GM21576 (cell line): ENCODE data around the gene GAB1.

ENCODE experiments used
- ATAC-seq: cut with Tn5 transposase; IDR thresholded peaks from one replicate; pipeline ENCODE4 v1.9.1; 2021; ENCODE audit warnings: mild to moderate bottlenecking, moderate library complexity; ENCODE audit not compliant: unreplicated experiment

Gene GAB1

DNA sequence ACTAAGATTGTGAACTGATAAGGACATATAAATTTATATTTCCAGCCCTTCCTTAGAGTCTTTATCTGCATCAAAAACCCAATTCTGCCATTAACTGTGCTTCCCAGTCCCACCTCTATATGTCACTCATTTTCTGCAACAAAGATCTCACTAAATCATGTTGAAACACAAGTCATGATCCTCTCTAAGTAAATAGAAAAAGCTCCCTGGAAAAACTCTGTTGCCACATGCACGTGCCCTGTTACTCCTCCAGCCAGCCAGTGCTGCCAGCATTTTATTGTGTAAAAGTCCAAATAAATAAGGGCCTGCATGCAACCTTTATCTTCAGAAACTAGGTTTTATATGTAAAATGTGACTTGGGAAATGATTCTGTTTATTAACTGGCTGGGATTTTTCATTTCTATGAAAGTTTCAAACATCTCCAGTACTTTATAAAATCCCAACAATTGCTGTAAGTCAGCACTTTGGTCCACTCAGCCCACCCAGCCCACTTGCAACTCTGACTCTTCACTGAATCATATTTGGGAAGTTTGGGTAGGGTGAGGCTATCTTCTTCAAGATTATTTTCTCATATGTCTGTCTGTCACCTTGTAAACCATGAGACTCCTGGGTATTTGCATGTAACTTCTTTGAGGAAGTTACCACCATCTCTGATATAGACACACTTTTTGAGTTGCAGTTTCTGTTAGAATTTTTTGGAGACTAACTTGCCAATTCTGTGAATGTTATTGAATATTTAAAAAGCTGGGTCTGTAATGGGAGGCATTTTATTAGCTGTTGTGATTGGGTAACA is 136.9 kb downstream of the GAB1 start:
- ATAC-seq, result peak; percentile 70

DNA sequence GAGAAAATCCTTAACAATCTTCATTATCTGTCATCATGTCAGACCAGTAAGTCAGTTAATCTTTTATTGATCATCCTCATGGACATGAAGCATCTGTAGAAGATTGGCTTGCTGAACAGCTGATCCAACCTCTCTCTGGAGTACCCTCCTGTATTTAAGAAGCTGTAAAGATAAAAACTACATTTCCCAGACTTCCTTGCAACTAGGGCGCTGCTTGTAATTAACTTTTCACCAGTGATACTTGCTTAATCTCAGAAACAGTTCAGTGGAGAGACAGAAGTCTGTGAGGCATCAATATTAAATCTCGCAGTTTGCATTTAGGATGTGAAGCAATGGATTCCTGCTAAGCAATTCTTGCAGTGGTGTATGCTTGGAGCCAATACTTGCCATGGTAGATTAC is 140.8 kb downstream of the GAB1 start:
- no peak for ATAC-seq

DNA sequence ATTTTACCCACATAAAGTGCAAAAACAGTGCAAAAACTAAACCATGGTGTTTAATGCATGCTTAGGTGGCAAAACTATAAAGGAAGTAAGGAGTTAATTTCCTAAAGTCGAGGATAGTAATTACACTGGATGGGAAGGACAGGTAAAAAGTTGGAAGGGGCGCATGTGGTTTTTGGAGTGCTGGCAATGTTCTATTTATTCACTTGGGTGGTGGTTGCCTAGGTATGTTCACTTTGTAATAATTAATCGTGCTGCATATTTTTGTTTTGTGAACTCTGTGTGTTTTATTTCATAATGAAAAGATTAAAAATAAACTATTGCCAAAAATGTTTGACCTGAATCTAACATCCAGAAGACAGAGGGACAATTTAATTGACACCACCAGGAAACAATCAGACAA is 144.7 kb downstream of the GAB1 start:
- ATAC-seq, result no peak

DNA sequence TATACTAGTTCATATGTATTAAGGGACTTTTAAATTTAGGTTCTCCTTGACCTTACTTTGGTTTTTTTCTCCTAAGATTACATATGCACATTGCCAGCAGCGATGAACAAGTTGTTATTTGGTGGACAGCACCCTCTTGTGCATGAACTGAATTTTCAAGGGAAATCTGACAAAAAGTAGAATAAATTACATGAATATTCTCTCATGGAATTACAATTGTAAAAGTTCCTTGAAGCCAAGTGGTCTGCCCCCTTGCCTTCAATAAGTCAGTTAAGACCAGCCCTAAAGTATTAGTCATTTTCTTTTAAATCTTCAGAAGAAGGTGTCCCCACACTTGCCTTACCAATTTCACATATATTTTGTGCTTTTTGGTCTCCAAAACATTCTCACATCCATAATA is 146.2 kb downstream of the GAB1 start:
- ATAC-seq, result no peak

DNA sequence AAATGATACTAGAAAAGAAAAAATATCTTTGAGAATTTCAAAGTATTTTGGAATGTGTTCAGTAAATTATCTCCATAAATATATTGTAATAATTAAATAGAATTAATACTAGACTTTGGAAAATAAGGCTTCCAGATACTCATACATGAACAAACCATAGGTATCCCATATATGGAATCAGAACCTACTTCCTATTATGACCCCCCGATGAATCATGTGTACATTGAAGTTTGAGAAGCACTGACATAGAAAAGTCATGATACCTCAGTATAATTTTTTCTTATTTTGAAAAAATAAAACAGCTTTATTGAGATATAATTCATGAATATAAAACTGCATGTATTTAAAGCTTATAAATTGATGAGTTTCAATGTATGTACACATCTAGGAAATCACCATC is 149.6 kb downstream of the GAB1 start:
- no peak for ATAC-seq

DNA sequence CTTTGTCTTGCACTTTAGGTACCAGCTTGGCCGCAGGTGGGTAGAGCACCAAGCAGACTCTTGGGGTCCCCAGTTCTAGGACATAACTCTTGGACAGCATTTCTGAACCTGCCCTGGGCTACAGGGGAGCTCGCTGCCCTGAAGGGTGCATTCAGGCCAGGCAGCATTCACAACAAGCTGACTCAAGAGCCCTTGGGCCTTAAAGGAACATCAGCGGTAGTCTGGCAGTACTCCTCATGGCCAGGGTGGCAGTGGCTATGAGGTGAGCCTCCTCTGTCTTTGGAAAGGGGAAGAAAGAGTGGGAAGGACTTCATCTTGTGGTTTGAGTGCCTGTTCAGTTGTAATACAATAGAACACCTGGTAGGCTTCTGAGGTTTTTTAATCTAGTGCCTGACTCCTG is 152.0 kb downstream of the GAB1 start:
- no peak for ATAC-seq

DNA sequence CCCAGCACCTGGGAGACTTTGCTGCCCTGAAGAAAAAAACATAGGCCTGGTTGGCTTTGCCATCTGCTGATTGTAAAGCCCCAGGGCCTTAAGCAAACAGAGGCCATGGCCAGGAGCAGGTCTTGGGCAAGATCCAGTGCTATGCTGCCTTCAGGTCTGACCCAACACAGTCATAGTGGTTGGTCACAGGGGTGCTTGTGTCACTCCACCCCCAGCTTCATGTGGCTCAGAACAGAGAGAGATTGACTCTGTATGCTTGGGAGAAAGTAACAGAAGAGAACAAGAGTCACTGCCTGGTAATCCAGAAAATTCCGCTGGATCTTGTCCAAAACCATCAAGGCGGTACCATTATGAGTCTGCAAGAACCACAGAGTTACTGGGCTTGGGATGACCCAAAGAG is 152.4 kb downstream of the GAB1 start:
- no peak for ATAC-seq

DNA sequence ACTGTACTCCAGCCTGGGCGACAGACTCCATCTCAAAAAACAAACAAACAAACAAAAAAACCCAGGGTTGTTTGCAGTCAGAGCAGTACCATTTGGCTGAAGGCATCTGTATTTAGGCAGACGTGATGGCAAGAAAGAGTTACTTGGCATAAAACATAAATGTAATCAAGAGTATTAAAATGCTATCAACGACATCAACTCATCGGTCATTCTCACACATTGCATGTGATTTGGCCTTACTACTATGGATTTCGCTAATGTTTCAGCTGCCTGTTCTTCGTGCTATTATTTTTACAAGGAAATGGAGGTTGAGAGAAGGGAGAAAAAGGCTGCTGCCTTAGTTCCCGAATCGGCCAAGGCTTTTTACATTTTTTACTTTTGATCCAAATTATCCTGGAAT is 161.3 kb downstream of the GAB1 start:
- ATAC-seq, result no peak

DNA sequence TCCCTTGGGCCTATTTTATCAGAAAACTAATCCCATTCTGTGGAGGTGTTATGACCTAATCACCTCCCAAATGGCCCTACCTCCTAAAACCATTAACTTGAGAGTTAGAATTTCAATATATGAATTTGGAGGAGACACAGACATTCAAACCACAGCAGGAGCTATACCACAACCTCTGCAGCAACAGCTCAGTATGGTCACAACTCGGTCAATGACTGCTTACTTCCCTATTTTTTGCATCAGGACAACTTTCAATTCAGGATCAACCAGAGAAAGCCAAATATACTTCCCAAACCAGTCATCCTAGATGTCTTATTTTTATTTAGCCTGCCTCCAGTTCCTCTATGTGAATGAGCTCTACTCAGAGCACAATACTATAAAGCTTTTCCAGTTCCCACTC is 165.6 kb downstream of the GAB1 start:
- ATAC-seq, result no peak

DNA sequence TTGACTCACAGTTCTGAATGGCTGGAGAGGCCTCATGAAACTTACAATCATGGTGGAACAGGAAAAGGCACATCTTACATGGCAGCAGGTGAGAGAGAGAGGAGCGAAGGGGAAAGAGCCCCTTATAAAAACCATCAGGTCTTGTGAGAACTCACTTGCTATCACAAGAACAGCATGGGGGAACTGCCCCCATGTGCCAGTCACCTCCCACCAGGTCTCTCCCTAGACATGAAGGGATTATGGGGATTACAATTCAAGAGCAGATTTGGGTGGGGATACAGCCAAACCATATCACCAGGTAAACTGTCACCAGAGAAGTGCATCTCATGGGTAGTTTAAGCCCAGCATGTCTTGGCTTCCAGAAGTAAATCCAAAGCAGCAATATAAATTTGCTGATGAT is 169.4 kb downstream of the GAB1 start:
- ATAC-seq, result no peak

DNA sequence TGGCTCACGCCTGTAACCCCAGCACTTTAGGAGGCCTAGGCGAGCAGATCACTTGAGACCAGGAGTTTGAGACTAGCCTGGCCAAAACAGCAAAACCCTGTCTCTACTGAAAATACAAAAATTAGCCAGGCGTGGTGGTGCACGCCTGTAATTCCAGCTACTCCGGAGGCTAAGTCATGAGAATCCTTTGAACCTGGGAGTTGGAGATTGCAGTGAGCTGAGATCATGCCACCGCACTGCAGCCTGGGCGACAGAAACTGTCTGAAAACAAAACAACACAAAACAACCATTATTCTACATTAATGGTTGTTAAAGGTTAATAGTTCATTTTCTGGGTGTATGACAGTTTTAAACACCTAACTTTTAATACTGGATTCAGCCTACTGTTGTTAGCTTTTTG is 175.2 kb downstream of the GAB1 start:
- no peak for ATAC-seq

DNA sequence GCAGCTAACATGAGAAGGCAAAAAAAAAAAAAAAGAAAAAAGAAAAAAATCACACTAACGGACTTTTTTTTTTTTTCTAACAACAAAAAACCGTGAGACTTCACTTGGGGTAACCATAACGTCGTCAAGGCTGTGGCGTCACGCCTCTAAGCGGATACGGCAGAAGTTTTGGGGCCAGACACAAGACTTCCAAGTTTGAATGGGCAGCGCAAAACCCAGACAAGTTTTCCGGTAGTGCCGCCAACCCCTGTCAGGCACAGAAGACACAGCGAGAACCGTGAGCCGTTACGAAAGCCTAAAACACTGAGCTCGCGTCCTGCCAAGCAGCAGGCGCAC is 176.3 kb downstream of the GAB1 start:
- ATAC-seq, result no peak

DNA sequence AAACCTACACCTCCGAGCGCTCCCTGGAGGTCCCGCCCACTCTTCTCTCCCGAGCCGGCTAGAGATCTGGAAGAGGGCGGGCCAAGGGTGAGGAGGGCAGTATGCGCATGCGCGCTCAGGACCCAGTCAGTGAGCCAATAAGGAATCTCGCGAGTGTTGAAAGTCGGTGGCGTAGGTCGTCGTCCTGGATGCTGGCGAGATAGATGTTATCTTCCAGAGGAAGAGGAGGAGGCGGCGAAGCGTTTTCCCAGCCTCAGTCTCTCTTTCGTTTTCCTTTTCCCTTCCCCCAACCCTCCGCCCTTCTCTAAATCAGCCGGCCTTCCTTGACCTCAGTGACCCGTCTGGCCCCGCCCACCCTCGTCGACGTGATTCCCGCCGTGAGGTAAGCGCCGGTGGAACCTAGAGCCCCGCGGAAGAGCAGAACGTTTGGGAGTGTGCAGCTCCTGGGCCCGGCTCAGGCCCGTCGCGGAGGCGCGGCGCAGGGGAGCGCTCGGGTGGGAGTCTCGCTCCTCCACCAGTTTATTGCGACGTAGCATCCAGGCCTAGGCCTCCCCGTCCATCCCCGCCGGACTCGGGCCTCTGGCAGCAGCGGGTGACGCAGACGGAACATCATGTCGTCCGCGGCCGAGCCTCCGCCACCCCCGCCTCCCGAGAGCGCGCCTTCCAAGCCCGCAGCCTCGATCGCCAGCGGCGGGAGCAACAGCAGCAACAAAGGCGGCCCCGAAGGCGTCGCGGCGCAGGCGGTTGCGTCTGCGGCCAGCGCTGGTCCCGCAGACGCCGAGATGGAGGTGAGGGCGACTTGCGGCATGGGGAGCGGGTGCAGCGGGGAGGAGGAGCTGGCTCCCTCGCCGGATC is 176.9 kb downstream of the GAB1 start, which contains the start of gene SMARCA5:
Gene SMARCA5, plus strand, starts transcription at position 389 of the 855 bp plus-strand sequence. Its CDS starts 223 bp downstream, at position 612.
- peak; percentile 88 for ATAC-seq

DNA sequence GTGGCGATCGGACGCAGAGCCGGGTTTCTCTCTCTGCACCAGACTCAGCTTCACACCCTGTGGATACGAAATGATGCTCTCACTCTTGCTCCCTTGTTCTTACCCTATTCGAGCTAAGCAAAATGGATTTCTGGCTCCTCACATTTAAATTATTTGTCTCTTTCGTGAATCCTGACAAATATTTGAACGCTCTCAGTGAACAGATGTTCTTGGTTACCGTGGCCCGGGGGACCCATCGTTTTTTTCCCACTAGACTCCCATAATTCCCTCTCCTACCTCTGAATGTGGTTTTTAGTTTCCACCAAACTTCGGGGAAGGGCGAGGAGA is 177.5 kb downstream of the GAB1 start:
- ATAC-seq, result no peak

DNA sequence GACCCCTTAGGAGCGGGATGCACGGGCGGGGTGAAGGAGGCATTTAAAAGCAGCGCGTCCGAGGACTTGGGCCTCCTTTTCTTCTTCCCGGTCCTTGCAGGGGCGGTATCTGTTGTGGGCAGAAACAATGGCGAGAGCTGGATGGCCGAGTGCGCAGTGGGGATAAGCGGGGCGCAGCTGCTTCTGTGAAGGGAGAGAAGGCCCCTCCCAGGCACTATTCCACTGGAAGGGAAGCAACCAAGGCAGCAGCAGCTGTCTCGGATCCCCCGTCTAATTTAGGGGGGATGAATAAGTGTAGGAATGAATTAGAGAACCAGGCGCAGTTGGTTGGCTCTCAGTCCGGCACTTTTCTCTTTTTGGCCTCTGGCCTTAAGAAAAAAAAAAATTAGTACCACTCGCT is 177.8 kb downstream of the GAB1 start:
- no peak for ATAC-seq

DNA sequence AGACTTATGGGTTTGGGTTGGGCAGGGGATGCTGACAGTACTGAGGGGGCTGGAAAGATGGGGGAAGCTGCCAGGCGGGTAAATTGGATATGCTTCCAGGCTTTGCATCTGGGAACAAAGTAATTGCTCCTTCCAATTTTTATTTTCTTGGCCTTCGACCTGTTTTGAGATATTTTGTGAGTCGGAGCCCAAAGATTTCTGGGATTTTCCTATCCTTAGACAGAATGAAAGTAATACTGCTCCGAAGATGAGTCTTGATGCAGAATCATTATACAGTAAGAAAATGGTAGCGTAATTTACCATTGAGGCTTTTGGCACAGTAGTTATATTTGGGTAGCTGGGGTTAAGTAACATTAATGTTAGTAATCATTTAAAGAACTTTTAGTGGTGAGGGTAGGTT is 178.2 kb downstream of the GAB1 start:
- no peak for ATAC-seq

DNA sequence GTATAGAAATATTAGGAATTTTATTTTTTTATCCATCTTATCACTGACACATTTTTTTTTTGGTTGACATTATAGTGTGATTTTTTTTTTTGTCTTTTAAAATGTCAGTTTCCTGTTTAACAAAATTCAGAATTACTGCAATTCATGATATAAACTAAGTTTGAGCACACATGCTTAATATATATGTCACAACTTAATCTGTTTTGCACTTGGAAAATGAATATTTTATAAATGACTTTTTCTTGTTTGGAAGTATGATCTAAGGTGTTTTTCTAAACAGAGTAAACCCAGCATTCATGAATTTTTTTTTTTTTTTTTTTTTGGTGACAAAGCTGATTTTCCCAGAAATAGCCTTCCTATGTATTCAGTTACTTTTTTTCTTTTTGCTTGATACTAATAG is 179.2 kb downstream of the GAB1 start:
- no peak for ATAC-seq

DNA sequence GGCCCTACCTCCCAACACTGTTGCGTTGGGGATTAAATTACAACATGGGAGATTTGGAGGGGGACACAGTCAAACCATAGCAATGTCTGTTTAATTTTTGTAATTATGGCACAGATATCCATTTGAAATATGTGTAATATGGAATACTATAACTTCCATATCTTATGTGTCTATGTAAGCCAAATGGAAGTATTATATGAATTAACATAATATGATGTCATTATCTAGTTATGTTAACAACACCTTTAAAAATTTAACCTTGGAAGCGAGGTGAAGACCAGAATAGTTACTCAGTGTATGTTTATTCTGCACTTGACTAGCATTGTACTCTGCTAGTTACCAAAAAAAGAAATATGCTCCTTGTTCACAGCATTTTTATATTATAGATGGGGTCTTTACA is 181.1 kb downstream of the GAB1 start:
- ATAC-seq, result no peak
